Ishikawa (cell line): ENCODE measurements around the gene DAND5.

Source experiments
- CEBPB ChIP-seq: IDR thresholded peaks from 2 replicates; pipeline ENCODE4 v1.6.1; 2012
- CREB1 ChIP-seq: IDR thresholded peaks from 2 replicates; pipeline ENCODE4 v1.6.1; 2012; ENCODE audit warnings: low read depth
- EGR1 ChIP-seq: IDR thresholded peaks from 2 replicates; pipeline ENCODE4 v1.6.1; 2012
- EP300 ChIP-seq: IDR thresholded peaks from 2 replicates; pipeline ENCODE4 v1.6.1; 2012; ENCODE audit warnings: borderline replicate concordance
- FOXM1 ChIP-seq: IDR thresholded peaks from 2 replicates; pipeline ENCODE4 v1.6.1; 2012; ENCODE audit warnings: low read depth, borderline replicate concordance
- MAX ChIP-seq: IDR thresholded peaks from 2 replicates; pipeline ENCODE4 v1.6.1; 2012
- NFIC ChIP-seq: IDR thresholded peaks from 2 replicates; pipeline ENCODE4 v1.6.1; 2012
- RAD21 ChIP-seq: IDR thresholded peaks from 2 replicates; pipeline ENCODE4 v1.6.1; 2012; ENCODE audit warnings: low read depth
- REST ChIP-seq: IDR thresholded peaks from 2 replicates; pipeline ENCODE4 v1.6.1; 2012; ENCODE audit warnings: low read depth, mild to moderate bottlenecking
- TAF1 ChIP-seq: IDR thresholded peaks from 2 replicates; pipeline ENCODE4 v1.6.1; 2012; ENCODE audit warnings: low read depth, mild to moderate bottlenecking
- TCF12 ChIP-seq: IDR thresholded peaks from 2 replicates; pipeline ENCODE4 v1.6.1; 2012; ENCODE audit warnings: low read depth
- TEAD4 ChIP-seq: IDR thresholded peaks from 2 replicates; pipeline ENCODE4 v1.6.1; 2012
- USF1 ChIP-seq: IDR thresholded peaks from 2 replicates; pipeline ENCODE4 v1.6.1; 2012
- YY1 ChIP-seq: IDR thresholded peaks from 2 replicates; pipeline ENCODE4 v1.6.1; 2012; ENCODE audit warnings: low read depth
- ZBTB7A ChIP-seq: IDR thresholded peaks from 2 replicates; pipeline ENCODE4 v1.6.1; 2012; ENCODE audit warnings: low read depth

DAND5 gene

GRCh38 chr19:12954612-12954962, 14.8 kb upstream of the DAND5 start:
- TF ChIP-seq TCF12, result 0 out of 2 replicates have a peak, but pooled peaks have one; percentile 27
- no peak for TF ChIP-seq TEAD4

GRCh38 chr19:12955996-12956395, 13.4 kb upstream of the DAND5 start:
- TF ChIP-seq YY1, result no peak
- TF ChIP-seq NFIC, result no peak
- TF ChIP-seq TEAD4, result no peak
- no peak for TF ChIP-seq EP300

- TF ChIP-seq CREB1 (no peak), ZBTB7A (no peak), FOXM1 (no peak), TCF12 (peak; percentile 56; the same call in 1 of the 2 replicates), EP300 (peak; percentile 11; the same call in 1 of the 2 replicates), EGR1 (0 out of 2 replicates have a peak, but pooled peaks have one; percentile 23), TAF1 (peak; percentile 97), YY1 (peak; percentile 96), MAX (peak; percentile 84)
Observed at GRCh38 chr19:12956446-12957388, 12.7 kb upstream of the DAND5 start, which contains the start of gene GADD45GIP1. Gene GADD45GIP1 (minus strand): TSS chr19:12957223. CDS start chr19:12957212, 11 bp downstream.

GRCh38 chr19:12957389-12957952, 11.9 kb upstream of the DAND5 start:
- TF ChIP-seq TCF12, result 0 out of 2 replicates have a peak, but pooled peaks have one; percentile 41
- peak; percentile 13; the same call in 1 of the 2 replicates for TF ChIP-seq MAX

GRCh38 chr19:12959481-12959880, 9.9 kb upstream of the DAND5 start:
- TF ChIP-seq TCF12 (no peak), REST (no peak), EP300 (no peak)

- TF ChIP-seq ZBTB7A (peak; percentile 95), FOXM1 (no peak), TEAD4 (peak; percentile 15; the same call in 1 of the 2 replicates), MAX (peak; percentile 45; the same call in 1 of the 2 replicates), NFIC (no peak), CREB1 (no peak), CEBPB (no peak), YY1 (no peak; the same call in 1 of the 2 replicates), REST (no peak), TAF1 (0 out of 2 replicates have a peak, but pooled peaks have one; percentile 45), EP300 (no peak), USF1 (no peak), EGR1 (peak; percentile 37; the same call in 1 of the 2 replicates), TCF12 (no peak), RAD21 (peak; percentile 73)
Observed at GRCh38 chr19:12965017-12965811, 4.2 kb upstream of the DAND5 start.
